Measurements from ENCODE around the gene COL23A1.

- TF ChIP-seq EZH2 (IDR thresholded peaks at IDR 0.05) (no peak), POLR2AphosphoS5 (IDR thresholded peaks at IDR 0.05; ENCODE audit: borderline replicate concordance, low read depth, low read length) (no peak)
Measured at GRCh38 chr5:178312880-178313282, 277.3 kb downstream of the COL23A1 start.

Measured in SK-N-MC (cell line).